HG03066 (cell line): ENCODE measurements around the gene FAM151A.

Source experiments
- ATAC-seq: cut with Tn5 transposase; IDR thresholded peaks from one replicate; pipeline ENCODE4 v1.9.1; 2021; ENCODE audit warnings: low read depth; ENCODE audit not compliant: unreplicated experiment

The FAM151A gene

GRCh38 chr1:54604572-54605370 is 18.6 kb downstream of the FAM151A start:
- no peak for ATAC-seq

- no peak for ATAC-seq
Measured at GRCh38 chr1:54604051-54604450, 19.3 kb downstream of the FAM151A start.

- ATAC-seq, result no peak
Measured at GRCh38 chr1:54603241-54603640, 20.1 kb downstream of the FAM151A start.

- no peak for ATAC-seq
Measured at GRCh38 chr1:54602554-54602953, 20.8 kb downstream of the FAM151A start.

- no peak for ATAC-seq
Measured at GRCh38 chr1:54601730-54602129, 21.6 kb downstream of the FAM151A start.

GRCh38 chr1:54600947-54601721 is 22.2 kb downstream of the FAM151A start:
- no peak for ATAC-seq

GRCh38 chr1:54599211-54599823 is 24.0 kb downstream of the FAM151A start:
- ATAC-seq, result no peak

GRCh38 chr1:54597455-54598030 is 25.8 kb downstream of the FAM151A start:
- no peak for ATAC-seq

GRCh38 chr1:54596756-54597155 is 26.6 kb downstream of the FAM151A start:
- no peak for ATAC-seq

GRCh38 chr1:54595956-54596498 is 27.3 kb downstream of the FAM151A start:
- ATAC-seq, result no peak

GRCh38 chr1:54594463-54594862 is 28.9 kb downstream of the FAM151A start:
- no peak for ATAC-seq

- ATAC-seq, result no peak
Measured at GRCh38 chr1:54593571-54594160, 29.7 kb downstream of the FAM151A start.

GRCh38 chr1:54591127-54591756 is 32.1 kb downstream of the FAM151A start:
- no peak for ATAC-seq

- ATAC-seq, result no peak
Measured at GRCh38 chr1:54588377-54588776, 34.9 kb downstream of the FAM151A start.

- ATAC-seq, result no peak
Measured at GRCh38 chr1:54585181-54586066, 37.9 kb downstream of the FAM151A start.

- no peak for ATAC-seq
Measured at GRCh38 chr1:54584575-54584974, 38.8 kb downstream of the FAM151A start.

GRCh38 chr1:54583871-54584270 is 39.5 kb downstream of the FAM151A start:
- no peak for ATAC-seq

- no peak for ATAC-seq
Measured at GRCh38 chr1:54583307-54583686, 40.0 kb downstream of the FAM151A start.
